HepG2 (cell line): ENCODE results near the gene SMLR1. TPM values are rescaled to one million over a fixed set of nuclear protein-coding genes. Genes with fewer than 3 reads are reported as not detected.

Source experiments
- ATAC-seq: fragments of 200-7000 bp; cut with Tn5 transposase; 3 replicates; pipeline ENCODE4 v1.9.1; 2020; ENCODE audit warnings: mild to moderate bottlenecking, moderate library complexity
- BruUV-seq: library from RNA; stranded (reverse); fragments of 400-500 nt; replicated peaks from 2 replicates; lab custom pipeline; 2021; lab: Mats Ljungman, UMichigan
- CTCF ChIA-PET: fragments of 300-600 bp; formaldehyde crosslinking; extraction: SDS; loops from one replicate; lab custom pipeline; 2021; ENCODE audit warnings: low total read pairs, inconsistent platforms, low intra/inter-chr PET ratio; lab: Yijun Ruan, JAX
- POLR2A ChIA-PET: fragments of 350-600 bp; sonication (Branson Sonifier 250); formaldehyde crosslinking; loops from one replicate; lab custom pipeline; 2020; ENCODE audit warnings: antibody characterized with exemption, inconsistent platforms; lab: Yijun Ruan, JAX
- DNase-seq: peaks from one replicate; pipeline ENCODE4 v3.0.0-alpha.2; 2015; ENCODE audit warnings: low spot score
- FAIRE-seq: peaks from 3 replicates; lab custom pipeline; 2011; peaks lifted over from hg19 to GRCh38; lab: Jason Lieb, UNC
- H2AFZ ChIP-seq: one replicate; pipeline ENCODE4 v1.6.1; 2011; ENCODE audit warnings: low read length, inconsistent platforms
- H3K27ac ChIP-seq: fragments of 300-600 bp; 3 replicates; pipeline ENCODE4 v1.8.0; 2011; ENCODE audit warnings: mixed run types, mild to moderate bottlenecking, mixed read lengths, low read length, inconsistent platforms; ENCODE audit not compliant: insufficient read depth; ENCODE audit errors: extremely low read length
- H3K27me3 ChIP-seq, 2 experiments: fragments of 200-600 bp in 1 of 2; 2 replicates in 1 of 2; 3 replicates in 1 of 2; pipeline versions ENCODE4 v1.6.0 to v1.8.0; 2011; ENCODE audit warnings: low read length in 2 of 2, mild to moderate bottlenecking in 2 of 2, moderate library complexity in 2 of 2, inconsistent platforms in 1 of 2; ENCODE audit not compliant: insufficient read depth in 2 of 2, control insufficient read depth in 1 of 2
- H3K36me3 ChIP-seq, 2 experiments: fragments of 200-600 bp in 1 of 2; replicated peaks in 1 of 2; 2 replicates in 1 of 2; 3 replicates in 1 of 2; pipeline versions ENCODE4 v1.5.1 to v1.8.0; 2011; ENCODE audit warnings: low read length in 2 of 2, inconsistent platforms in 1 of 2; ENCODE audit not compliant: insufficient read depth in 2 of 2, control insufficient read depth in 1 of 2
- H3K4me1 ChIP-seq: 2 replicates; pipeline ENCODE4 v1.5.1; 2012; ENCODE audit warnings: low read length, inconsistent platforms; ENCODE audit not compliant: insufficient read depth
- H3K4me2 ChIP-seq: 2 replicates; pipeline ENCODE4 v1.6.0; 2011; ENCODE audit warnings: low read depth, low read length, inconsistent platforms
- H3K4me3 ChIP-seq, 3 experiments: fragments of 200-600 bp in 1 of 3; sonication (generic), shearing (Covaris generic) in 1 of 3; replicated peaks in 1 of 3; 2 replicates each; pipeline ENCODE4 v1.5.1; 2011 to 2016; ENCODE audit warnings: low read length in 3 of 3, inconsistent platforms in 2 of 3, low read depth in 2 of 3, mild to moderate bottlenecking in 2 of 3, control low read depth in 1 of 3, mixed read lengths in 1 of 3; ENCODE audit not compliant: insufficient read depth in 1 of 3
- H3K79me2 ChIP-seq: one replicate; pipeline ENCODE4 v1.6.1; 2011; ENCODE audit warnings: low read length, inconsistent platforms; ENCODE audit not compliant: insufficient read depth
- H3K9ac ChIP-seq: 2 replicates; pipeline ENCODE4 v1.6.0; 2011; ENCODE audit warnings: mild to moderate bottlenecking, low read depth, low read length, inconsistent platforms; ENCODE audit not compliant: insufficient read depth
- H3K9me3 ChIP-seq: 2 replicates; pipeline ENCODE4 v1.5.1; 2012; ENCODE audit warnings: mild to moderate bottlenecking, low read length
- H4K20me1 ChIP-seq: 2 replicates; pipeline ENCODE4 v1.6.0; 2011; ENCODE audit warnings: inconsistent platforms, mild to moderate bottlenecking, low read length, moderate library complexity; ENCODE audit not compliant: insufficient read depth
- AKNA ChIP-seq: sonication (generic); formaldehyde crosslinking; IDR thresholded peaks from 2 replicates; pipeline ENCODE4 v1.4.0; 2020; ENCODE audit warnings: missing genetic modification reagents, borderline replicate concordance
- DMAP1 ChIP-seq: IDR thresholded peaks from 2 replicates; pipeline ENCODE4 v1.6.1; 2016
- IRF2 ChIP-seq: IDR thresholded peaks from 2 replicates; pipeline ENCODE4 v1.6.1; 2018; ENCODE audit warnings: missing genetic modification reagents, missing compliant biosample characterization
- MAFF ChIP-seq: IDR thresholded peaks from 2 replicates; pipeline ENCODE4 v1.6.1; 2011; ENCODE audit warnings: low read depth, low read length, improper control_type of control experiment
- MXI1 ChIP-seq: IDR thresholded peaks from 3 replicates; pipeline ENCODE4 v1.6.1; 2012; ENCODE audit warnings: low read depth, low read length, inconsistent platforms, borderline replicate concordance
- PITX1 ChIP-seq: sonication (generic); formaldehyde crosslinking; IDR thresholded peaks from 2 replicates; pipeline ENCODE4 v1.5.1; 2020; ENCODE audit warnings: mild to moderate bottlenecking, missing genetic modification reagents
- RFX1 ChIP-seq: fragments of 450-650 bp; IDR thresholded peaks from 2 replicates; pipeline ENCODE4 v1.6.1; 2017
- SCMH1 ChIP-seq: sonication (generic); formaldehyde crosslinking; IDR thresholded peaks from 2 replicates; pipeline ENCODE4 v1.9.0; 2021; ENCODE audit warnings: missing genetic modification reagents, mild to moderate bottlenecking, borderline replicate concordance
- STAG1 ChIP-seq: sonication (generic); formaldehyde crosslinking; IDR thresholded peaks from 2 replicates; pipeline ENCODE4 v1.4.0; 2020; ENCODE audit warnings: missing genetic modification reagents
- TARDBP ChIP-seq: sonication (generic); formaldehyde crosslinking; IDR thresholded peaks from 2 replicates; pipeline ENCODE4 v1.8.0; 2022; ENCODE audit warnings: mild to moderate bottlenecking, missing genetic modification reagents
- ZBTB4 ChIP-seq: sonication (generic); formaldehyde crosslinking; IDR thresholded peaks from 2 replicates; pipeline ENCODE4 v1.4.0; 2020; ENCODE audit warnings: missing genetic modification reagents, mild to moderate bottlenecking, borderline replicate concordance
- ZBTB42 ChIP-seq: sonication (generic); formaldehyde crosslinking; IDR thresholded peaks from 2 replicates; pipeline ENCODE4 v1.5.0; 2020; ENCODE audit warnings: mild to moderate bottlenecking, missing genetic modification reagents
- ZFP1 ChIP-seq: IDR thresholded peaks from 2 replicates; pipeline ENCODE4 v1.6.1; 2016
- ZMAT3 ChIP-seq: sonication (generic); formaldehyde crosslinking; conservative IDR thresholded peaks from 2 replicates; pipeline ENCODE4 v1.7.0; 2021; ENCODE audit warnings: missing genetic modification reagents
- ZNF44 ChIP-seq: sonication (generic); formaldehyde crosslinking; IDR thresholded peaks from 2 replicates; pipeline ENCODE4 v1.5.1; 2020; ENCODE audit warnings: mild to moderate bottlenecking, missing genetic modification reagents
- ZNF639 ChIP-seq: conservative IDR thresholded peaks from 2 replicates; pipeline ENCODE4 v1.6.1; 2018; ENCODE audit warnings: missing genetic modification reagents
- ZNF670 ChIP-seq: sonication (generic); formaldehyde crosslinking; IDR thresholded peaks from 2 replicates; pipeline ENCODE4 v1.8.0; 2022; ENCODE audit warnings: mild to moderate bottlenecking, missing genetic modification reagents, borderline replicate concordance
- WGBS: methylation state at CpG from one replicate; pipeline ENCODE4 v1.1.6; 2017; ENCODE audit warnings: low lambda C conversion rate; 5-methylcytosine and 5-hydroxymethylcytosine counted together
- in situ Hi-C: cut with HindIII; loops from 2 replicates; pipeline ENCODE4 v1.10.0; 2017; ENCODE audit warnings: low pct_unique_long_range_greater_than_20kb; ENCODE audit not compliant: extremely low pct_ligation_motif_present
- intact Hi-C: fragments of 100-400 bp; cut with micrococcal nuclease; formaldehyde crosslinking; loops from one replicate; pipeline ENCODE4 v1.10.0; 2022; ENCODE audit not compliant: unreplicated experiment
- polyA plus RNA-seq, 8 experiments: library from polyadenylated mRNA; depleted of rRNA in 3 of 8; stranded (reverse) in 7 of 8; unstranded in 1 of 8; fragments of >200 nt; fragmentation: Illumina TruSeq in 4 of 8; extraction: Trizol in 4 of 8; gene quantifications; 2 replicates each; pipeline versions ENCODE4 v1.2.1 to v1.2.3, GENCODE V29; 2011 to 2016; ENCODE audit warnings: low read depth in 4 of 8, missing spikeins in 1 of 8, mixed read lengths in 1 of 8; ENCODE audit not compliant: insufficient read depth in 1 of 8
- total RNA-seq, 5 experiments: library from RNA; depleted of rRNA; stranded (reverse); fragments of >200 nt; fragmentation: Illumina TruSeq; extraction: Trizol; gene quantifications; 2 replicates each; pipeline ENCODE4 v1.2.3, GENCODE V29; 2016; ENCODE audit warnings: low read depth in 1 of 5

The SMLR1 gene
- total and polyA plus RNA-seq, 2 of the 13 experiments (the other 11 are each of a cell fraction or from before 2014, with no cell fraction given): 41.8 to 104 TPM

- no peak for TF ChIP-seq ZNF639 (CRISPR knock-in tag)
- TF ChIP-seq STAG1 (CRISPR knock-in tag): peak; percentile 14; the same call in 1 of the 2 replicates
- peak; percentile 88 for TF ChIP-seq PITX1 (CRISPR knock-in tag)
- TF ChIP-seq DMAP1: no peak
- no peak for TF ChIP-seq ZNF670 (CRISPR knock-in tag)
- peak; percentile 19; the same call in 1 of the 3 replicates for TF ChIP-seq MXI1
- no peak for TF ChIP-seq ZBTB42 (CRISPR knock-in tag)
- no peak for TF ChIP-seq RFX1
- TF ChIP-seq IRF2 (CRISPR knock-in tag): peak; percentile 53; the same call in 1 of the 2 replicates
- no peak for TF ChIP-seq ZFP1 (CRISPR knock-in tag)
These were observed 37.1 kb downstream of the SMLR1 start (continued) for GRCh38 chr6:130864344-130864743.

GRCh38 chr6:130865793-130866192 is 38.6 kb downstream of the SMLR1 start:
- Histone ChIP-seq H3K9me3 (no peaks in the 10 kb centered on the region), H2AFZ (no peak overlapping the region), H3K27ac (no peak overlapping the region), H4K20me1 (no peaks in the 10 kb centered on the region), H3K9ac (no peak overlapping the region), H3K36me3 (peaks cover 7 to 17% of the 10 kb centered on the region in 2 experiments), H3K4me3 (no peak overlapping the region), H3K4me1 (peaks cover 51% of the 10 kb centered on the region), H3K27me3 (no peaks in the 10 kb centered on the region), H3K4me2 (no peak overlapping the region), H3K79me2 (no peaks in the 10 kb centered on the region)
- DNase-seq: no peak
- no peak for FAIRE-seq
- BruUV-seq: no TSS peak
- in situ Hi-C loops (no loop called here), intact Hi-C loops (no loop called here)
- ATAC-seq: no peak
- 95% methylated on average over 4 of the region's 4 CpGs for WGBS
- CTCF ChIA-PET: no interaction called here
- POLR2A ChIA-PET: interaction anchor here (3.8 to 4.5 kb wide), 2 partner anchors 13 to 39 kb away, joined by 30 to 35 read pairs; partner anchors contain the start of gene SMLR1
- TF ChIP-seq AKNA (CRISPR knock-in tag) (no peak), TARDBP (CRISPR knock-in tag) (no peak), ZMAT3 (no peak), ZBTB4 (CRISPR knock-in tag) (0 out of 2 replicates have a peak, but pooled peaks have one; percentile 0), ZNF44 (no peak), MAFF (peak; percentile 71), SCMH1 (no peak)
